OCI-LY1 (cell line): Measurements from ENCODE around the gene DNAH8.

Experiments used
- H2AFZ ChIP-seq: fragments of 200-600 bp; sonication (generic), shearing (Covaris generic); 2 replicates; pipeline ENCODE4 v1.6.0; 2014; ENCODE audit warnings: antibody characterized with exemption, mild to moderate bottlenecking, low read length
- H3F3A ChIP-seq: fragments of 200-600 bp; sonication (generic), shearing (Covaris generic); 2 replicates; pipeline ENCODE4 v1.6.0; 2014; ENCODE audit warnings: mild to moderate bottlenecking, antibody characterized with exemption, low read length, moderate library complexity; ENCODE audit not compliant: insufficient read depth
- H3K27ac ChIP-seq: fragments of 200-600 bp; sonication (generic); 2 replicates; pipeline ENCODE4 v1.5.1; 2014; ENCODE audit warnings: low read length, mixed run types, mild to moderate bottlenecking, low read depth; ENCODE audit not compliant: poor library complexity, severe bottlenecking
- H3K27me3 ChIP-seq: fragments of 200-600 bp; sonication (generic); 2 replicates; pipeline ENCODE4 v1.6.0; 2014; ENCODE audit warnings: antibody characterized with exemption, mild to moderate bottlenecking, low read length, moderate library complexity; ENCODE audit not compliant: insufficient read depth
- H3K36me3 ChIP-seq: fragments of 200-600 bp; sonication (generic); 2 replicates; pipeline ENCODE4 v1.6.1; 2014; ENCODE audit warnings: mild to moderate bottlenecking, antibody characterized with exemption, low read length, moderate library complexity, mixed read lengths; ENCODE audit not compliant: insufficient read depth
- H3K4me1 ChIP-seq: fragments of 200-600 bp; sonication (generic); 2 replicates; pipeline ENCODE4 v1.5.1; 2014; ENCODE audit warnings: mild to moderate bottlenecking, low read length, moderate library complexity; ENCODE audit not compliant: insufficient read depth, severe bottlenecking
- H3K4me2 ChIP-seq: fragments of 200-600 bp; sonication (generic), shearing (Covaris generic); 2 replicates; pipeline ENCODE4 v1.6.1; 2014; ENCODE audit warnings: low read length
- H3K4me3 ChIP-seq: fragments of 200-600 bp; sonication (generic); 2 replicates; pipeline ENCODE4 v1.5.1; 2014; ENCODE audit warnings: low read length, low read depth, mild to moderate bottlenecking, mixed read lengths; ENCODE audit not compliant: poor library complexity, severe bottlenecking
- H3K79me2 ChIP-seq: fragments of 200-600 bp; shearing (Covaris generic); 2 replicates; pipeline ENCODE4 v1.6.1; 2016; ENCODE audit warnings: mixed run types, low read length, mixed read lengths; ENCODE audit not compliant: insufficient read depth
- H3K9ac ChIP-seq: fragments of 200-600 bp; sonication (generic), shearing (Covaris generic); 2 replicates; pipeline ENCODE4 v1.6.1; 2014; ENCODE audit warnings: mild to moderate bottlenecking, low read length, mixed read lengths
- H3K9me2 ChIP-seq: fragments of 200-600 bp; sonication (generic), shearing (Covaris generic); 2 replicates; pipeline ENCODE4 v1.6.1; 2014; ENCODE audit warnings: low read depth, mild to moderate bottlenecking, low read length, mixed read lengths
- H3K9me3 ChIP-seq: fragments of 200-600 bp; shearing (Covaris generic); 2 replicates; pipeline ENCODE4 v1.6.1; 2014; ENCODE audit warnings: low read length, mixed read lengths
- H4K20me1 ChIP-seq: fragments of 200-600 bp; sonication (generic), shearing (Covaris generic); 2 replicates; pipeline ENCODE4 v1.6.0; 2016; ENCODE audit warnings: mild to moderate bottlenecking, low read length; ENCODE audit not compliant: insufficient read depth
- CTCF ChIP-seq: fragments of 200-600 bp; sonication (generic), shearing (Covaris generic); IDR thresholded peaks from 2 replicates; pipeline ENCODE4 v1.5.1; 2017; ENCODE audit warnings: mild to moderate bottlenecking, antibody characterized with exemption, low read length, moderate library complexity, mixed read lengths
- EZH2 ChIP-seq: fragments of 200-600 bp; sonication (generic), shearing (Covaris generic); IDR thresholded peaks from 2 replicates; pipeline ENCODE4 v1.8.0; 2017; ENCODE audit warnings: borderline replicate concordance, mixed run types, mild to moderate bottlenecking, antibody characterized with exemption, low read length, moderate library complexity, mixed read lengths

The DNAH8 gene

GRCh38 chr6:38803129-38803528, 88.0 kb downstream of the DNAH8 start:
- Histone ChIP-seq H2AFZ (no peak overlapping the region), H3K27me3 (0 out of 2 replicates have a peak, but pooled peaks cover 4% of the 10 kb centered on the region), H3K4me2 (no peak overlapping the region), H3K9me2 (no peaks in the 10 kb centered on the region), H3K4me3 (no peak overlapping the region), H3F3A (no peaks in the 10 kb centered on the region), H3K36me3 (no peaks in the 10 kb centered on the region), H3K79me2 (no peaks in the 10 kb centered on the region), H3K4me1 (no peaks in the 10 kb centered on the region), H3K9me3 (no peaks in the 10 kb centered on the region), H3K9ac (no peak overlapping the region), H4K20me1 (no peaks in the 10 kb centered on the region), H3K27ac (no peak overlapping the region)
- TF ChIP-seq EZH2 = no peak
- TF ChIP-seq CTCF = no peak

- no peak overlapping the region for H3K4me2 ChIP-seq
- H3K36me3 ChIP-seq = no peaks in the 10 kb centered on the region
- no peaks in the 10 kb centered on the region for H3K9me3 ChIP-seq
- H3K27ac ChIP-seq = no peak overlapping the region
- TF ChIP-seq CTCF = no peak
- TF ChIP-seq EZH2 = no peak
- no peak overlapping the region for H3K4me3 ChIP-seq
- H2AFZ ChIP-seq = no peak overlapping the region
- H3F3A ChIP-seq = no peaks in the 10 kb centered on the region
- H4K20me1 ChIP-seq = no peaks in the 10 kb centered on the region
- no peaks in the 10 kb centered on the region for H3K9me2 ChIP-seq
- no peaks in the 10 kb centered on the region for H3K4me1 ChIP-seq
- H3K27me3 ChIP-seq = 0 out of 2 replicates have a peak, but pooled peaks cover 1% of the 10 kb centered on the region
- H3K79me2 ChIP-seq = no peaks in the 10 kb centered on the region
- no peak overlapping the region for H3K9ac ChIP-seq
Observed at GRCh38 chr6:38804358-38804757, 89.2 kb downstream of the DNAH8 start.

GRCh38 chr6:38805127-38805655, 90.1 kb downstream of the DNAH8 start:
- H3K27ac ChIP-seq = no peak overlapping the region
- no peaks in the 10 kb centered on the region for H3K36me3 ChIP-seq
- no peaks in the 10 kb centered on the region for H3K79me2 ChIP-seq
- H4K20me1 ChIP-seq = no peaks in the 10 kb centered on the region
- no peak overlapping the region for H3K4me2 ChIP-seq
- no peaks in the 10 kb centered on the region for H3K27me3 ChIP-seq
- TF ChIP-seq CTCF (no peak), EZH2 (no peak)
- H3K9me2 ChIP-seq = no peaks in the 10 kb centered on the region
- H3K9ac ChIP-seq = no peak overlapping the region
- H2AFZ ChIP-seq = no peak overlapping the region
- no peaks in the 10 kb centered on the region for H3K9me3 ChIP-seq
- no peaks in the 10 kb centered on the region for H3K4me1 ChIP-seq
- H3F3A ChIP-seq = no peaks in the 10 kb centered on the region
- H3K4me3 ChIP-seq = no peak overlapping the region
